Loucy (cell line): Measurements from ENCODE around the gene TMEM271.

Experiments
- EZH2phosphoT487 ChIP-seq: fragments of 200-600 bp; IDR thresholded peaks from 2 replicates; pipeline ENCODE4 v1.6.1; 2018; ENCODE audit warnings: antibody characterized with exemption, mild to moderate bottlenecking, moderate library complexity, borderline replicate concordance
- TF ChIP-seq, protein P1 (sequence below): fragments of 200-600 bp; sonication (generic); conservative IDR thresholded peaks from 2 replicates; pipeline ENCODE4 v1.5.1; 2014; ENCODE audit warnings: mild to moderate bottlenecking, antibody characterized with exemption, low read length

DNA sequence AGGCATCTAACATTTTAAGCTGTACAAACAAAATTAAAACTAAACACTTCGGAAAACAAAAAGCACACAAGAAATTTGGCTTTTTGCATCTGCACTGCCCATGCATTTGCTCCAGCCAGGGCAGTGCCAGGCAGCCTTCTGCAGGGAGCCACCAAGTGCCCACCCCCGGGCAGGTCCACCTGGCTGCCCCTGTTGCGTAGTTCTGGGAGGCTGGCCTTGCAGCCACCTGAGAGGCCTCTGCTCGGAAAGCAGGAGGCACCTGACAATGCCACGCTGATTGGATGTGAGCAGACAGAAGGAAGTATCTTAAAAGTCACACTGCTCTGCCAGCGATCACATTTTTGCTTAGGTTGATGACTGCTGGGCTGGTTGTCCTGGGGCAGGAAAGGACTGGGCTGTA lies 3.5 kb downstream of the TMEM271 start:
- TF ChIP-seq, protein P1, sequence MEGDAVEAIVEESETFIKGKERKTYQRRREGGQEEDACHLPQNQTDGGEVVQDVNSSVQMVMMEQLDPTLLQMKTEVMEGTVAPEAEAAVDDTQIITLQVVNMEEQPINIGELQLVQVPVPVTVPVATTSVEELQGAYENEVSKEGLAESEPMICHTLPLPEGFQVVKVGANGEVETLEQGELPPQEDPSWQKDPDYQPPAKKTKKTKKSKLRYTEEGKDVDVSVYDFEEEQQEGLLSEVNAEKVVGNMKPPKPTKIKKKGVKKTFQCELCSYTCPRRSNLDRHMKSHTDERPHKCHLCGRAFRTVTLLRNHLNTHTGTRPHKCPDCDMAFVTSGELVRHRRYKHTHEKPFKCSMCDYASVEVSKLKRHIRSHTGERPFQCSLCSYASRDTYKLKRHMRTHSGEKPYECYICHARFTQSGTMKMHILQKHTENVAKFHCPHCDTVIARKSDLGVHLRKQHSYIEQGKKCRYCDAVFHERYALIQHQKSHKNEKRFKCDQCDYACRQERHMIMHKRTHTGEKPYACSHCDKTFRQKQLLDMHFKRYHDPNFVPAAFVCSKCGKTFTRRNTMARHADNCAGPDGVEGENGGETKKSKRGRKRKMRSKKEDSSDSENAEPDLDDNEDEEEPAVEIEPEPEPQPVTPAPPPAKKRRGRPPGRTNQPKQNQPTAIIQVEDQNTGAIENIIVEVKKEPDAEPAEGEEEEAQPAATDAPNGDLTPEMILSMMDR = no peak
- TF ChIP-seq EZH2phosphoT487 = no peak
